Sigmoid colon (tissue), 7 donors: ENCODE measurements around the gene EMID1. TPM values are rescaled to one million over a fixed set of nuclear protein-coding genes. Genes with fewer than 3 reads are reported as not detected.
A peak's percentile ranks its signal among the peaks of the same experiment; 100 is the strongest.
"Not testable (repeated sequence)": the region's sequence is repeated elsewhere in the genome, so short reads cannot be mapped to it uniquely, and the experiment has no call there.

Source experiments
- DNase-seq: peaks from one replicate; pipeline ENCODE4 v3.0.0-alpha.2; 2019
- H3K27ac ChIP-seq, 4 donors: fragments of 200-600 bp; sonication (generic); one replicate each; pipeline ENCODE4 v1.5.1; 2016 to 2019; ENCODE audit warnings: mild to moderate bottlenecking in 1 of 4
- H3K27me3 ChIP-seq, 3 donors: fragments of 200-600 bp; sonication (generic); one replicate each; pipeline ENCODE4 v1.5.1; 2019; ENCODE audit warnings: mild to moderate bottlenecking in 1 of 3
- H3K36me3 ChIP-seq, 4 donors: fragments of 200-600 bp; sonication (generic); one replicate each; pipeline ENCODE4 v1.5.1; 2016 to 2019
- H3K4me1 ChIP-seq, 4 donors: fragments of 200-600 bp; sonication (generic); one replicate each; pipeline ENCODE4 v1.5.1; 2017 to 2019
- H3K4me3 ChIP-seq, 4 donors: fragments of 200-600 bp; sonication (generic); one replicate each; pipeline ENCODE4 v1.5.1; 2017 to 2019; ENCODE audit warnings: mild to moderate bottlenecking in 2 of 4, moderate library complexity in 1 of 4
- H3K9me3 ChIP-seq, 4 donors: fragments of 200-600 bp in 3 of 4; sonication (generic) in 3 of 4; one replicate each; pipeline versions ENCODE4 v1.5.1 to v1.6.1; 2013 to 2019
- CTCF ChIP-seq, 4 experiments: fragments of 450-650 bp in 3 of 4; fragments of 200-600 bp in 1 of 4; IDR thresholded peaks; one replicate each; pipeline ENCODE4 v1.5.1; 2016 to 2019; ENCODE audit warnings: antibody characterized with exemption in 4 of 4, mild to moderate bottlenecking in 3 of 4, moderate library complexity in 2 of 4
- EP300 ChIP-seq, 4 donors: sonication (generic); formaldehyde crosslinking; IDR thresholded peaks; one replicate each; pipeline ENCODE4 v1.6.1; 2017; ENCODE audit warnings: antibody characterized with exemption in 4 of 4
- POLR2A ChIP-seq, 2 donors: fragments of 450-650 bp; IDR thresholded peaks; one replicate each; pipeline ENCODE4 v1.6.1; 2016; ENCODE audit warnings: antibody characterized with exemption in 2 of 2, mild to moderate bottlenecking in 2 of 2, moderate library complexity in 2 of 2
- POLR2AphosphoS5 ChIP-seq, 4 donors: sonication (generic); formaldehyde crosslinking; IDR thresholded peaks; one replicate each; pipeline ENCODE4 v1.6.1; 2017; ENCODE audit warnings: antibody characterized with exemption in 4 of 4
- WGBS, 2 donors: extraction: QIAGEN DNeasy Blood & Tissue Kit; methylation state at CpG; one replicate each; pipeline ENCODE4 v1.1.7; 2013; 5-methylcytosine and 5-hydroxymethylcytosine counted together
- intact Hi-C: fragments of 100-400 bp; cut with DNase I; formaldehyde crosslinking; loops from one replicate; pipeline ENCODE4 v1.15.1; 2023
- polyA plus RNA-seq, 3 donors: library from polyadenylated mRNA; stranded (reverse); fragments of 200-250 nt; gene quantifications; one replicate each; pipeline ENCODE4 v1.2.3, GENCODE V29; 2013
- total RNA-seq, 4 donors: library from RNA; depleted of rRNA; stranded (reverse); fragments of >200 nt; gene quantifications; one replicate each; pipeline ENCODE4 v1.1.0, GENCODE V29; 2016
- donor health status: healthy with polysubstance abuse.
- donor health status: Bipolar disorder and iron deficiency.
- donor health status: healthy.

Gene EMID1
- total and polyA plus RNA-seq, 7 donors = 0.27 to 5.9 (median 3.2) TPM

DNA sequence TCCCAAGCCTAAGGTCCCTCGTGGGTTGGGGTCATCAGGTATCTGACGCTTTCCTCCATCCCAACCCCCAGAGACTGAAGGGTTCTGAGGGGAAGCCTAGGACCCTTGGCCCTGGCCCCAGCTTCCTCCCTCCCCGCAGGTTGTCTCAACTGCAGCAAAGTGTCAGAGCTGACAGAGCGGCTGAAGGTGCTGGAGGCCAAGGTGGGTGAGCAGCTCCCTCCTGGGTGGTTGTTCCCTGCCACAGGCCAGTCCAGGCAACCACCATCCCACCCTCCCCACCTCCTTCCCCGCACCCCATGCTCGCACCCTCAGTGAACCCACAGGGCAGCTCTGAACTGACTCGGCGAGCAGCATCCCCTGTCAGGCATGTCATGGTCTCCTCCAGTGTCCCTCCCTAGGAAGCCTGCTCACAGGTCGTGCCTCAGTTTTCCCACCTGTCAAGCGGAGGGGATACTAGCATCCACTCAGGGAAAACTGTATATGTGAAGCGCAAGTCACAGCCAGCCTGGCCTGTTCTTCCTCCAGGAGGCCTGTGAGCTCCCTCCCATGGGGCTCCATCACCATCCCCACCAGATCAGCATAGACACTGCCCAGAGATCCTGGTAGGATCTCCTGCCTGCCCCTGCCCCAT lies 20.8 kb downstream of the EMID1 start:
- peak; percentile 50 for DNase-seq
- Histone ChIP-seq H3K36me3 (no peaks in the 10 kb centered on the region), H3K4me1 (peaks cover 0 to 29% (median 24%) of the 10 kb centered on the region in 4 donors), H3K9me3 (no peaks in the 10 kb centered on the region), H3K4me3 (no peak overlapping the region), H3K27me3 (no peaks in the 10 kb centered on the region), H3K27ac (peak overlapping the region; percentile 37 to 78 (median 53))
- TF ChIP-seq POLR2AphosphoS5 (IDR thresholded peaks at IDR 0.05) (no peak), POLR2A (IDR thresholded peaks at IDR 0.05) (no peak), CTCF (IDR thresholded peaks at IDR 0.05) (no peak), EP300 (IDR thresholded peaks at IDR 0.05) (no peak)
- 91 to 92% methylated on average over 11 of the region's 11 CpGs for WGBS, 2 donors
- intact Hi-C loops = no loop called here

DNA sequence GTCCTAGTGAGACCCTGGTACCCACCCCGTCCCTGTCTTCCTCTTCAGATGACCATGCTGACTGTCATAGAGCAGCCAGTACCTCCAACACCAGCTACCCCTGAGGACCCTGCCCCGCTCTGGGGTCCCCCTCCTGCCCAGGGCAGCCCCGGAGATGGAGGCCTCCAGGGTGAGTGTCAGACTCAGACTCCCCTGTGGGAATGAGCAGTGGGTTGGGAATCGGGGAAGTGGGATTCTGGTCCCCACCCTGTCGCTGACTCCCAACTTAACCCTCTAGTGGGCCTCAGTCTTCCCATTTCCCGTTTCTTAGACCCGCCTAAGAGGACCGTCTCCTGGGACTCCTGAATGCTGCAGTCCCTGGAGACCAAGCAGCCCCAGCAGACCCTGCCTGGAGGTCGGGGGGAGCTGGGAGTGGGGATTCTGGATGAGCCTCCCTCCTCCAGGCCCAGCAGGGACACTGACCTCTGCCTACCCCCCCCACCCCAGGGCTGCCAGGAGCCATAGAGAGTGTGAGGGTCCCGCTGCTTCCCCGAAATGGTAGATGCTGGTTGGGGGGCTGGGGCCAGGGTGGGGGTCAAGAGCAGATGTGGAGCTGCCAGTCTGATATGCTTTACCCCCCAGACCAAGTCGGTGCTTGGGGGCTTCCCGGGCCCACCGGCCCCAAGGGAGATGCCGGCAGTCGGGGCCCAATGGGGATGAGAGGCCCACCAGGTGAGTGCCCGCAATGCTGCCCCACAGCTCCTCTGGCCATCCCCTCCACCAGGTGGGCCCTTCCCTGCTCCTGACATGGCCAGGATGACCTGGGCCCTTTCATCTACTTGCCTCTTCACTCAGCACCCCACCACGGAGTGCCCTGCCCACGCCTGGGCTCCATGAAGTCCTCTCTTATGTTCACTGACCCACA lies 25.5 kb downstream of the EMID1 start:
- intact Hi-C loops = no loop called here
- Histone ChIP-seq H3K4me3 (no peak overlapping the region), H3K9me3 (no peaks in the 10 kb centered on the region), H3K27me3 (no peaks in the 10 kb centered on the region), H3K27ac (no peak overlapping the region), H3K4me1 (no peaks in the 10 kb centered on the region), H3K36me3 (no peaks in the 10 kb centered on the region)
- peak; percentile 59 for DNase-seq
- TF ChIP-seq EP300 (IDR thresholded peaks at IDR 0.05) = no peak
- TF ChIP-seq POLR2A (IDR thresholded peaks at IDR 0.05) = no peak
- no peak for TF ChIP-seq POLR2AphosphoS5 (IDR thresholded peaks at IDR 0.05)
- TF ChIP-seq CTCF (IDR thresholded peaks at IDR 0.05) = no peak
- WGBS, 2 donors = 91 to 92% methylated on average over 19 of the region's 19 CpGs

- no peaks in the 10 kb centered on the region for H3K36me3 ChIP-seq
- no peaks in the 10 kb centered on the region for H3K27me3 ChIP-seq
- intact Hi-C loops = no loop called here
- WGBS, 2 donors = 77 to 84% methylated on average over 22 of the region's 22 CpGs
- H3K4me3 ChIP-seq = no peak overlapping the region
- H3K9me3 ChIP-seq = no peaks in the 10 kb centered on the region
- H3K27ac ChIP-seq = no peak overlapping the region
- no peak for TF ChIP-seq POLR2AphosphoS5 (IDR thresholded peaks at IDR 0.05)
- TF ChIP-seq CTCF (IDR thresholded peaks at IDR 0.05) = no peak
- no peak for TF ChIP-seq EP300 (IDR thresholded peaks at IDR 0.05)
- no peak for TF ChIP-seq POLR2A (IDR thresholded peaks at IDR 0.05)
- no peaks in the 10 kb centered on the region for H3K4me1 ChIP-seq
- peak; percentile 76 for DNase-seq
Observed at GRCh38 chr22:29231971-29232959, 26.6 kb downstream of the EMID1 start.

DNA sequence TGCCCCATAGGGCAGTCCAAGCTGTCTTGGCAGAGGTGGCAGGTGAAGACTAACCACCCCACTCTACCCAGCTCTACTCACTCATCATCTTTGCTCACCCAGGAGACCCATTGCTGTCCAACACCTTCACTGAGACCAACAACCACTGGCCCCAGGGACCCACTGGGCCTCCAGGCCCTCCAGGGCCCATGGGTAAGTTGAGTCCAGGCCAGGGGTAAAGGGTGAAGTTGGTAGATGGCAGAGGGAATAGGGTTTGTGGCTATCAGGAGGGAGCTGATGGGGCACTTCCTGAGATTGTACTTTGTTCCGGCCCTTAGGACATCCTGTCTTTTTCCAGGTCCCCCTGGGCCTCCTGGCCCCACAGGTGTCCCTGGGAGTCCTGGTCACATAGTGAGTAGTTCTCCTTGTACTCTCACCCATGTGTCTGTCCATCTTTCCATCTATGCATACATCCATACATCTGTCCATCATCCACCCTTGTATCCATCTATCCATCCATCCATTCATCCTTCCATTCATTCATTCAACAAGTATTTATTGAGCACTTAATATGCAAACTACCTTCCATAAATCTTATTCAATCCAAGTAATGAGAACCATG lies 27.7 kb downstream of the EMID1 start:
- H3K27ac ChIP-seq = no peak overlapping the region
- TF ChIP-seq POLR2AphosphoS5 (IDR thresholded peaks at IDR 0.05) (no peak), CTCF (IDR thresholded peaks at IDR 0.05) (no peak), EP300 (IDR thresholded peaks at IDR 0.05) (no peak), POLR2A (IDR thresholded peaks at IDR 0.05) (no peak)
- WGBS, 2 donors = 64 to 96% methylated on average over 1 of the region's 1 CpG

DNA sequence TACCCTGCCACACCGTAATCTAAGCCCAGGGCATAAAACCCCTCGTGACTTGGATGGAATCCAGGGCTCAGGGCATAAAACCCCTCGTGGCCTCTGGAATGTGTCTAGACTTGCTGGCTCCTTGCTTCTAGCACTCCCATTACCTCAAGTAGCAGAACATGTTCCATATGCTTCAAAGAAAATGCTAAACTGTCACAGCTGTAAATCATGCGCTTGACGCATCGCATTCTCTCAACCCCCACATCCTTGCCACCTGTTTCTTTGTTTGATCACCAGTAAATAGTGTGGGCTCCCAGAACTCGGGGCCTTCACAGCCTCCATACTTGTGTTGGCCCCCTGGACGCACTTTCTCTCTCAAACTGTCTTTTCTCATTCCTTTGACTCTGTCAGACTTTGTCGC lies 34.8 kb downstream of the EMID1 start:
- H3K9me3 ChIP-seq, H3K27ac ChIP-seq, H3K4me3 ChIP-seq, H3K36me3 ChIP-seq, H3K27me3 ChIP-seq, H3K4me1 ChIP-seq: not testable (repeated sequence)
- intact Hi-C loops = loop anchor here (10.0 kb wide), 1 partner anchor 166 kb away; the partner anchor contains the start of gene KREMEN1
- WGBS, 2 donors = 75 to 79% methylated on average over 9 of the region's 9 CpGs
- peak; percentile 20 for DNase-seq

More for the DNA sequence above, 27.7 kb downstream of the EMID1 start:
- H3K4me1 ChIP-seq = no peaks in the 10 kb centered on the region
- no peaks in the 10 kb centered on the region for H3K27me3 ChIP-seq
- no peaks in the 10 kb centered on the region for H3K36me3 ChIP-seq
- peak; percentile 22 for DNase-seq
- no peak overlapping the region for H3K4me3 ChIP-seq
- no peaks in the 10 kb centered on the region for H3K9me3 ChIP-seq
- intact Hi-C loops = no loop called here
